ENCODE results near the gene SLIT1.

SLIT1 gene

GRCh38 chr10:97053276-97053675, 132.5 kb downstream of the SLIT1 start:
- no peak for DNase-seq (ENCODE audit: low read depth)
- no peak for TF ChIP-seq CTCF (IDR thresholded peaks at IDR 0.05; ENCODE audit: insufficient read depth, low read depth, low read length, missing control alignments)
- H3K4me3 ChIP-seq (ENCODE audit: low read length), result no peak overlapping the region

DNA sequence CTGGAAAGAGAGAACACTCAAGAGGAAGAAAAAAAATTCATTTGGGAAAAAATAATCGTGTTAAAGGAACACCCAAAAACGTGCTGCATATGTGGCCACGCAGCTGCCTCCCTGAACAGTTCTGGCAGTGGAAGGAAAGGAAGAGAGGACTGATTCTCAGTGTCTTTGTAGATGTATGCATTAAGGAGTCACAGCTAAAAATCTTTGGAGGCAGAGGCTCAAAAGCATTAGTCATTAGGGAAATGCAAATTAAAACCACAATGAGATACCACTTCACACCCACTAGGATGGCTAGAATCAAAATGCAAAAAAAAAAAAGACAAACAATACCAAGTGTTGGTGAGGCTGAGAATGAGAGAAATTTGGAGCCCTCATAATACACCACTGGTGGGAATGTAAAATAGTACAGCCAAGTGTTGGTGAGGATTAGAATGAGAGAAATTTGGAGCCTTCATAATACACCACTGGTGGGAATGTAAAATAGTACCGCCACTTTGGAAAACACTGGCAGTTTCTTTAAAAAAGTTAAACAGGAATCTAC, 134.7 kb downstream of the SLIT1 start:
- H3K4me3 ChIP-seq (ENCODE audit: low read length), result no peak overlapping the region
- no peak for DNase-seq (ENCODE audit: low read depth)
- no peak for TF ChIP-seq CTCF (IDR thresholded peaks at IDR 0.05; ENCODE audit: insufficient read depth, low read depth, low read length, missing control alignments)

DNA sequence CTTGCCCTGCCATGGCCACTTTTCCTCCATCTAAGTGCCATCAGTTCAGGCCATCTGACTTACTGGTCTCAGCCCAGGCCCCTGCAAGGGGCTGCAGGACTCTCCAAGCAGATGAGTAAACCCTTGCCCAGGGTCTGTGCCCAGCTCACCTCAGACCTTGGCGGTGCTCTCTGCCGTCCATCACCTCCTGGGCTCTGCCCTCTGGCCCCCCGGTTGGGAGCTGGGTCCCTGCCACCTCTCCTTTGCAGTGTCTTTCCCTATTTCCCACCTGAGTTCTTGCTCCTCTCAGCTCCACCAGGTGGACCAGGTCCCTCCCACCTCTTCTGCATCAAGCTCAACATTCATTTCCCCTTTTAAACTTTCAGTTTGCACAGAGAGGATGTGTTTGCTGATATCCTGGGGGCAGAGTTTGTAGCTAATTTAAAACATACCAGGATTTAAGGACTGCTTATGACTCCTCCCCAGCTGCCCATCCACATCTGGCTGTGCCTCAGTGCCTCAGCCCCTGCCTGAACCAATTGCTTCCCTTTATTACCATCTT, 135.5 kb downstream of the SLIT1 start:
- no peak for DNase-seq (ENCODE audit: low read depth)
- no peak overlapping the region for H3K4me3 ChIP-seq (ENCODE audit: low read length)
- TF ChIP-seq CTCF (IDR thresholded peaks at IDR 0.05; ENCODE audit: insufficient read depth, low read depth, low read length, missing control alignments), result no peak

GRCh38 chr10:97049670-97050069, 136.1 kb downstream of the SLIT1 start:
- H3K4me3 ChIP-seq (ENCODE audit: low read length), result no peak overlapping the region
- no peak for TF ChIP-seq CTCF (IDR thresholded peaks at IDR 0.05; ENCODE audit: insufficient read depth, low read depth, low read length, missing control alignments)
- DNase-seq (ENCODE audit: low read depth), result no peak

DNA sequence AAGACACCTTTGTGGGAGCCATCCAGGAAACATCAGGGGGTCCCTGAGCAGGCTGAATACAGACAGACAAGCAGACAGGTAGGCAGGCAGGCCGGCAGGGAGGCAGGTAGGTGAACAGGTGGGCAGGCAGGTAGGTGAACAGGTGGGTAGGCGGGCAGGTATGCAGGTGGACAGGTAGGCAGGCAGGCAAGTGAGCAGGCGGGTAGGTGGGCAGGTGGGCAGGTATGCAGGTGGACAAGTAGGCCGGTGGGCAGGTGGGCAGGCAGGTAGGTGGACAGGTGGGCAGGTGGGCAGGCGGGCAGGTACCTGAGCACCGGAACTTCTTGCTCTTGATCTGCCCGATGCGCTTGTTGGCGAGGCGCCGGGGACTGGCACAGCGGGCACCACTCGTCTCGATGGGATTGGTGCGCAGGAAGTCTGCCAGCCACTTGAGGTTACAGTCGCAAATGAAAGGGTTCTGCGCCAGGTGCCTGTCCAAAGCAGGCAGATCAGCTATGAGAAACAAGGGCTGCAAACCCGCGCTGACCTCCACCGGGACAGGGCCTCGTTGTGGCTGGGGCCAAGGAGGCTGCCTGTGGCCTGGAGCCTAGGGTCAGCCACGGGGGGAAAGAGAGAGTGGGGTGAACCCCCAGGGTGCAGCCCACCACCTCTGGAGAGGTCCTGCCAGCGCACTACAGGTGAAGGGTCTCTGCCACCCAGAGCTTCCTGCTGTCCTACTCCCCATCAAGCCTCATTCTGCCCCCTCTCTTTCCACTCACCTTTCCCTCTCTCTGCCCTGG, 136.9 kb downstream of the SLIT1 start:
- H3K4me3 ChIP-seq (ENCODE audit: low read length), result no peak overlapping the region
- DNase-seq (ENCODE audit: low read depth), result no peak
- no peak for TF ChIP-seq CTCF (IDR thresholded peaks at IDR 0.05; ENCODE audit: insufficient read depth, low read depth, low read length, missing control alignments)

DNA sequence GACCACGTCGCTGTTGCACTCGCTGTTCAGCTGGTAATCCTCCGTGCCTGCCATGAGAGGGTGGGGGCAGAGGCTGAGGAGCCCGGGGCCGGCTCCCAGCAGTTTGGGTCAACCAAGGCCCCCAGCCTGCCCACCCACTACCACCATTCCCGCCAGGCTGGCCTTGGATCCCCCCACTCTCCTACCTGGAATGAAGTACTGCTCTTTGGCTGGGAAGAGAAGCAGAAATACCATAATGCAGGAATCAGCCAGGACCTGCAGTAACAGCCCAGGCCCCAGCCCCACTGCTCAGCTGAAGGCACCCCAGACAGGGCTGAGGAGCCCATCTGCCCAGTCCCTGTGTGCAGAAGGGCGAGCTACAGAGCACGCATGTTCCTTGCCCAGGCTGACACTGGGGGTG, 138.0 kb downstream of the SLIT1 start:
- DNase-seq (ENCODE audit: low read depth), result no peak
- no peak for TF ChIP-seq CTCF (IDR thresholded peaks at IDR 0.05; ENCODE audit: insufficient read depth, low read depth, low read length, missing control alignments)
- no peak overlapping the region for H3K4me3 ChIP-seq (ENCODE audit: low read length)

Data from epithelial cell of esophagus (primary cell).